Ascending aorta (tissue), 2 donors: ENCODE measurements around the gene GMPPB. TPM values are rescaled to one million over a fixed set of nuclear protein-coding genes. Genes with fewer than 3 reads are reported as not detected.

ENCODE experiments used
- DNase-seq, 2 donors: peaks; one replicate each; pipeline ENCODE4 v3.0.0-alpha.2; 2019; ENCODE audit warnings: low spot score in 2 of 2
- H3K27ac ChIP-seq, 2 donors: fragments of 200-600 bp; sonication (generic); one replicate each; pipeline ENCODE4 v1.5.1; 2016 to 2017; ENCODE audit warnings: mild to moderate bottlenecking in 1 of 2
- H3K27me3 ChIP-seq: fragments of 200-600 bp; sonication (generic); one replicate; pipeline ENCODE4 v1.5.1; 2017
- H3K36me3 ChIP-seq, 2 donors: fragments of 200-600 bp; sonication (generic); one replicate each; pipeline ENCODE4 v1.5.1; 2016
- H3K4me1 ChIP-seq, 2 donors: fragments of 200-600 bp; sonication (generic); one replicate each; pipeline ENCODE4 v1.5.1; 2016 to 2017; ENCODE audit warnings: mild to moderate bottlenecking in 1 of 2
- H3K4me3 ChIP-seq, 2 donors: fragments of 200-600 bp; sonication (generic); one replicate each; pipeline ENCODE4 v1.5.1; 2016 to 2017; ENCODE audit warnings: mild to moderate bottlenecking in 1 of 2
- H3K9me3 ChIP-seq, 2 donors: fragments of 200-600 bp; sonication (generic); one replicate each; pipeline ENCODE4 v1.5.1; 2016
- CTCF ChIP-seq, 3 experiments: fragments of 200-600 bp in 2 of 3; fragments of 450-650 bp in 1 of 3; sonication (generic) in 2 of 3; IDR thresholded peaks; one replicate each; pipeline ENCODE4 v1.5.1; 2016 to 2019; ENCODE audit warnings: antibody characterized with exemption in 3 of 3, mild to moderate bottlenecking in 1 of 3, moderate library complexity in 1 of 3
- intact Hi-C: fragments of 100-400 bp; cut with DNase I; formaldehyde crosslinking; loops from one replicate; pipeline ENCODE4 v1.15.1; 2023
- total RNA-seq: library from RNA; depleted of rRNA; stranded (reverse); fragments of >200 nt; gene quantifications from one replicate; pipeline ENCODE4 v1.1.0, GENCODE V29; 2016

The GMPPB gene
- total RNA-seq, 1 donor from 2014 or later = 16.4 TPM

- intact Hi-C loops = no loop called here
- Histone ChIP-seq H3K27ac (no peak overlapping the region), H3K36me3 (peaks cover 22 to 57% of the 10 kb centered on the region in 2 donors), H3K4me1 (no peaks in the 10 kb centered on the region), H3K9me3 (no peaks in the 10 kb centered on the region), H3K27me3 (no peaks in the 10 kb centered on the region), H3K4me3 (no peak overlapping the region)
- TF ChIP-seq CTCF (IDR thresholded peaks at IDR 0.05) = no peak
- no peak for DNase-seq
These were observed 18.3 kb downstream of the GMPPB start for GRCh38 chr3:49705390-49705960.

- Histone ChIP-seq H3K4me3 (no peak overlapping the region), H3K9me3 (no peaks in the 10 kb centered on the region), H3K36me3 (peaks cover 27 to 66% of the 10 kb centered on the region in 2 donors), H3K27me3 (no peaks in the 10 kb centered on the region), H3K27ac (no peak overlapping the region), H3K4me1 (no peaks in the 10 kb centered on the region)
- intact Hi-C loops = no loop called here
- TF ChIP-seq CTCF (IDR thresholded peaks at IDR 0.05) = no peak
- DNase-seq = no peak
These were observed 19.1 kb downstream of the GMPPB start for GRCh38 chr3:49704629-49705028.

- Histone ChIP-seq H3K27ac (no peak overlapping the region), H3K27me3 (no peaks in the 10 kb centered on the region), H3K4me1 (no peaks in the 10 kb centered on the region), H3K4me3 (no peak overlapping the region), H3K9me3 (no peaks in the 10 kb centered on the region), H3K36me3 (peaks cover 34 to 71% of the 10 kb centered on the region in 2 donors)
- intact Hi-C loops = loop anchor here (2.0 kb wide), 1 partner anchor 135 kb away; no protein-coding TSS in a partner anchor
- TF ChIP-seq CTCF (IDR thresholded peaks at IDR 0.05) = no peak
- DNase-seq = no peak
These were observed 19.8 kb downstream of the GMPPB start for GRCh38 chr3:49703956-49704355.

- peaks cover 38 to 76% of the 10 kb centered on the region in 2 donors for H3K36me3 ChIP-seq
- H3K9me3 ChIP-seq = no peaks in the 10 kb centered on the region
- DNase-seq = no peak
These were observed 20.3 kb downstream of the GMPPB start for GRCh38 chr3:49703443-49703927.

GRCh38 chr3:49702672-49703071, 21.1 kb downstream of the GMPPB start:
- H3K4me3 ChIP-seq = no peak overlapping the region
- H3K27me3 ChIP-seq = no peaks in the 10 kb centered on the region
- intact Hi-C loops = loop anchor here (2.0 kb wide), 1 partner anchor 136 kb away; no protein-coding TSS in a partner anchor
- peaks cover 44 to 79% of the 10 kb centered on the region in 2 donors for H3K36me3 ChIP-seq
- H3K4me1 ChIP-seq = no peaks in the 10 kb centered on the region
- H3K9me3 ChIP-seq = no peaks in the 10 kb centered on the region
- TF ChIP-seq CTCF (IDR thresholded peaks at IDR 0.05) = no peak
- no peak overlapping the region for H3K27ac ChIP-seq
- DNase-seq = no peak

More at GRCh38 chr3:49703443-49703927, 20.3 kb downstream of the GMPPB start:
- H3K27ac ChIP-seq = no peak overlapping the region
- peak; percentile 61 to 69 (median 64) for TF ChIP-seq CTCF (IDR thresholded peaks at IDR 0.05)
- no peak overlapping the region for H3K4me3 ChIP-seq
- intact Hi-C loops = loop anchor here (2.0 kb wide), 1 partner anchor 135 kb away; no protein-coding TSS in a partner anchor
- H3K27me3 ChIP-seq = no peaks in the 10 kb centered on the region
- no peaks in the 10 kb centered on the region for H3K4me1 ChIP-seq
